Stimulated activated memory B cell treated with anti-CD40 and anti-IgM and Interleukin-4, amounts not matched to agents 10 μg/mL and 1 μg/mL and 100 μg/mL, for 72 hours (primary cell): ENCODE results near the gene CP.
"Not testable (repeated sequence)": the region's sequence is repeated elsewhere in the genome, so short reads cannot be mapped to it uniquely, and the experiment has no call there.

Experiments used
- ATAC-seq: fragments of 150-1000 bp; cut with Tn5 transposase; 2 replicates; pipeline ENCODE4 v1.10.0; 2021
- H3K27ac Mint-ChIP-seq: one replicate; pipeline ENCODE4 v1.8.0; 2022; ENCODE audit warnings: mild to moderate bottlenecking, mixed read lengths
- H3K27me3 Mint-ChIP-seq: one replicate; pipeline ENCODE4 v1.8.0; 2022; ENCODE audit warnings: mixed read lengths
- H3K36me3 Mint-ChIP-seq: one replicate; pipeline ENCODE4 v1.8.0; 2022; ENCODE audit warnings: mixed read lengths
- H3K4me1 Mint-ChIP-seq: one replicate; pipeline ENCODE4 v1.8.0; 2022; ENCODE audit warnings: mixed read lengths
- H3K4me3 Mint-ChIP-seq: one replicate; pipeline ENCODE4 v1.8.0; 2022; ENCODE audit warnings: mild to moderate bottlenecking, moderate library complexity, mixed read lengths
- H3K9me3 Mint-ChIP-seq: one replicate; pipeline ENCODE4 v1.8.0; 2022; ENCODE audit warnings: mixed read lengths

The CP gene

GRCh38 chr3:149238268-149238667 lies 16.6 kb upstream of the CP start:
- not testable (repeated sequence) for H3K36me3 Mint-ChIP-seq

DNA sequence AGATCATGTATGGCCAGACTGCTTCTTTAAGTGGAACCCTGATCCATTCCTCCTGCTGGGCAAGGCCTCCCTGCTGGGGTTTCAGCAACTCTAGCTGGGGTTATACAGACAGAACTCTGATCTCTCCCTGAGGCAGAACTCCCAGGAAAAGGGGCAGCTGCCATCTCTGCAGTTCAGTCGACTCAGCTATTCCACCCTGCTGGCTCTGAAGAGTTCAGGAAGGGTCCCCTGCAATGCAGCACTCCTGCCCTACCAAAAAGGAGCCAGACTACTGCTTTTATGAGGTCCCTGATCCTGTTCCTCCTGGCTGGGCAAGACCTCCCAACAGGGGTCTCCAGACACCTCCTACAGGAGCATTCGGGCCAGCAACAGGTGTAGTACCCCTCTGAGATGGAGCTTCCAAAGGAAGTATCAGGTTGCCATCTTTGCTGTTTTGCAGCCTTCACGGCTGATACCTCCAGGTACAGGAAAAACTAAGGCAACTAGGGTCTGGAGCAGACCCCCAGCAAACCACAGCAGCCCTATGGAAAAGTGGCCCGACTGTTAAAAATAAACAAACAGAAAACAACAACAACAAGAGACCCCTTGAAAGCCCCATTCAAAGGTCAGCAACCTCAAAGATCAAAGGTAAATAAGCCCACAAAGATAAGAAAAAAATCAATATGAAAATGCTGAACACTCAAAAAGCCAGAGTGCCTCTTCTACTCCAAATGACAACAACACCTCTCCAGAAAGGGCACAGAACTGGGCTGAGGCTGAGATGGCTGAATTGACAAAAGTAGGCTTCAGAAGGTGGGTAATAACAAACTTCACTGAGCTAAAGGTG lies 14.2 kb upstream of the CP start:
- no peaks in the 10 kb centered on the region for H3K9me3 Mint-ChIP-seq
- ATAC-seq = no peak
- no peaks in the 10 kb centered on the region for H3K4me1 Mint-ChIP-seq
- H3K4me3 Mint-ChIP-seq = no peak overlapping the region
- no peaks in the 10 kb centered on the region for H3K36me3 Mint-ChIP-seq
- H3K27me3 Mint-ChIP-seq = no peaks in the 10 kb centered on the region
- no peak overlapping the region for H3K27ac Mint-ChIP-seq

More at GRCh38 chr3:149238268-149238667, 16.6 kb upstream of the CP start:
- not testable (repeated sequence) for ATAC-seq, H3K4me1 Mint-ChIP-seq, H3K27ac Mint-ChIP-seq, H3K4me3 Mint-ChIP-seq, H3K27me3 Mint-ChIP-seq, H3K9me3 Mint-ChIP-seq

DNA sequence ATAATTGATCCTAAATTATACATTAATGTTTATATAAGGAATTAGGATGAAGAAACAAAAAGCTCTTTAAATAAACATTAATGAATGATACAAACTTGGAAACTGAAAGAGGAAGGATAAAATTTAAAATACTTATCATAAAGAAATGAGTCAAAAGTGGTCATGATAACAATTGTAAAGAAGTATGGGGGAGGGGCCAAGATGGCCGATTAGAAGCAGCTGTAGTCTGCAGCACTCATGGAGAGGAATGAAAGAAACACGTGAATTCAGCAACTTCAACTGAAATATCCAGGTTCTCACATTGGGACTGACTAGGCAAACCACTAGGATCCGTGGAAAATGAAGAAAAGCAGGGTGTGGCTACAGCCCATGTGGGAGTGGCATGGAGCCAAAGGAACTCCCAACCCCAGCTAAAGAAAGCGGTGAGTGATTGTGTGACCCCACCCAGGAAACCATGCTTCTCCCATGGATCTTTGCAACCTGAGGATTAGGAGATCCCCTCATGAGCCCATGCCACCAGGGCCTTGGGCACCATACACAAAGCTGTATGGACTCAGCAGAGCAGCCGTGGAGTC lies 13.1 kb upstream of the CP start:
- Mint-ChIP-seq H3K9me3 (no peaks in the 10 kb centered on the region), H3K4me1 (no peaks in the 10 kb centered on the region), H3K4me3 (no peak overlapping the region), H3K27me3 (no peaks in the 10 kb centered on the region), H3K27ac (no peak overlapping the region), H3K36me3 (no peaks in the 10 kb centered on the region)
- no peak for ATAC-seq

GRCh38 chr3:149233323-149233722 lies 11.7 kb upstream of the CP start:
- H3K36me3 Mint-ChIP-seq = no peaks in the 10 kb centered on the region
- H3K9me3 Mint-ChIP-seq = no peaks in the 10 kb centered on the region
- H3K4me3 Mint-ChIP-seq = no peak overlapping the region
- H3K27ac Mint-ChIP-seq = no peak overlapping the region
- no peak for ATAC-seq
- no peaks in the 10 kb centered on the region for H3K4me1 Mint-ChIP-seq
- no peaks in the 10 kb centered on the region for H3K27me3 Mint-ChIP-seq

GRCh38 chr3:149231871-149232270 lies 10.2 kb upstream of the CP start:
- no peak for ATAC-seq

DNA sequence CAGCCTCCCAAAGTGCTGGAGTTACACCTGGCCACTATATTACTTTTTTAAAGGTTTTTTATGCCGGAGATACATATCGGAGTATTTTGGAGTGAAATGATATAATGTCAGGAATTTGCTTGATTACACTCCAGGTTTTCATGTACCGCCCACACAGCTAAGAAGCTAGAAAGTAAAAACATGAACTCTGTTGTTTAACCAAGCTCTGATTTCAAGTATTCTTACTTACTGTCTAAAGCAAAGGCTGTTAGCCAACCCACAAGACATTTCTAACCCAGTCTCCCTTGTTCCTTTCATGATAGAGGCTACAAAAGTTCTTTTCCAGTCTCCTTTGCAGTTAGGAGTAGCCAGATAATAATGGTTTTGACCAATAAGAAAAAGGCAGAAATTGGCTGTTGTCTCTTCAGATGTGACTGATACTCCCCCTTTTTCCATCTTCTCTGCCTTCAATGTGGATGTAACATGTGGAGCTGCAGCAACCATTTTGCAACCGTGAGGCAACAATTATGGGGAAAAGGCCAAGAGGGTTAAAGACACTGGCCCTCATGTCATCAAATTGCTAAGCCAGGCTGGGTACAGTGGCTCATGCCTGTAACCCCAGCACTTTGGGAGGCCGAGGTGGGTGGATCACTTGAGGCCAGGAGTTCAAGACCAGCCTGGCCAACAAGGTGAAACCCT lies 6.1 kb upstream of the CP start:
- no peak overlapping the region for H3K4me3 Mint-ChIP-seq
- H3K27ac Mint-ChIP-seq = no peak overlapping the region
- H3K36me3 Mint-ChIP-seq = no peaks in the 10 kb centered on the region
- H3K9me3 Mint-ChIP-seq = no peaks in the 10 kb centered on the region
- H3K4me1 Mint-ChIP-seq = peaks cover 23% of the 10 kb centered on the region
- no peak for ATAC-seq
- no peaks in the 10 kb centered on the region for H3K27me3 Mint-ChIP-seq

More at GRCh38 chr3:149231871-149232270, 10.2 kb upstream of the CP start:
- no peaks in the 10 kb centered on the region for H3K36me3 Mint-ChIP-seq
- no peak overlapping the region for H3K27ac Mint-ChIP-seq
- H3K4me1 Mint-ChIP-seq = no peaks in the 10 kb centered on the region
- no peaks in the 10 kb centered on the region for H3K9me3 Mint-ChIP-seq
- no peak overlapping the region for H3K4me3 Mint-ChIP-seq
- no peaks in the 10 kb centered on the region for H3K27me3 Mint-ChIP-seq

GRCh38 chr3:149226776-149227175 lies 5.1 kb upstream of the CP start:
- Mint-ChIP-seq H3K27me3 (no peaks in the 10 kb centered on the region), H3K36me3 (no peaks in the 10 kb centered on the region), H3K4me3 (no peak overlapping the region), H3K9me3 (no peaks in the 10 kb centered on the region), H3K4me1 (peaks cover 23% of the 10 kb centered on the region), H3K27ac (no peak overlapping the region)
- no peak for ATAC-seq

GRCh38 chr3:149224736-149225594 lies 3.3 kb upstream of the CP start:
- H3K36me3 Mint-ChIP-seq = no peaks in the 10 kb centered on the region
- peak overlapping the region; percentile 74 for H3K4me3 Mint-ChIP-seq
- H3K27ac Mint-ChIP-seq = peak overlapping the region; percentile 66
- ATAC-seq = peak; percentile 91
- peaks cover 23% of the 10 kb centered on the region for H3K4me1 Mint-ChIP-seq
- no peaks in the 10 kb centered on the region for H3K27me3 Mint-ChIP-seq
- H3K9me3 Mint-ChIP-seq = no peaks in the 10 kb centered on the region

DNA sequence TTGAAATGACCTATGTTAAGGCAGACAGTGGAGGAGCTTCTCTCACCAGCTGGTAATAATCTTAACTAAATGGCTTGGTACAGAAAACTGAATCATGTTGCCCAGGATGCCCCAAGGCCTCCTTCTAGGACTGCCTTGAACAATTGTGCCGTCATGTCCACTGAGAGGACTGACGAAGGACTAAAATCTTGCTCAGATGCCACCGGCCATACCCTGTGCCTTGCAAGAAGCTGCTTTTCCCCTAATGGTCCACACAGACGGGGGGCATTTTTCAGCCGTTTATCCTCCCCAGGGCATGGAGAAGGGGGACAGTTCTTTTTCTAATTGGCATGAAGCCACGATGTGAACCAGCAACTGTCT lies 1.8 kb upstream of the CP start:
- Mint-ChIP-seq H3K27me3 (no peaks in the 10 kb centered on the region), H3K9me3 (peaks cover 3% of the 10 kb centered on the region), H3K4me1 (peaks cover 23% of the 10 kb centered on the region), H3K36me3 (no peaks in the 10 kb centered on the region), H3K4me3 (no peak overlapping the region), H3K27ac (peak overlapping the region; percentile 66)
- no peak for ATAC-seq

GRCh38 chr3:149219380-149220121 lies 2.1 kb downstream of the CP start:
- H3K4me3 Mint-ChIP-seq, H3K4me1 Mint-ChIP-seq, H3K36me3 Mint-ChIP-seq, H3K27ac Mint-ChIP-seq, H3K9me3 Mint-ChIP-seq, ATAC-seq, H3K27me3 Mint-ChIP-seq: not testable (repeated sequence)

DNA sequence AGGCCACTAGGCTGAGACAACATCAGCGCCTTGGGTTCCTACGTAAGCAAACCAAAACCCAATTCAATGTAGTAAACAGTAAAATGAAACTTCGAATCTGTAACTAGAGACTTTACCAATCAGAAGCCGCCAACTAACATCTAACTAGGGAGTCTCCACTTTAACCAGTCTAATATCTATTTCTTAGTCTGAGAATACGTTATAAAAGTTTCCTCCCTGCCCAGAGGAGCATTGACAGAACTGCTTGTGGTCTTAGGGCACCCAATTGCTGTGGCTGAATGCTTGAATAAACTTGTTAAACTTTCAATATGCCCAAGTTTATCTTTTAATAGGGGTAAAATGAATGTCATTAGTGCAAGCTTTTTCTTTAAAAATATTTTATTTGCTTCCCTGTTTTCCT lies 4.3 kb downstream of the CP start:
- H3K4me1 Mint-ChIP-seq = no peaks in the 10 kb centered on the region

GRCh38 chr3:149216193-149216869 lies 5.3 kb downstream of the CP start:
- Mint-ChIP-seq H3K4me3 (no peak overlapping the region), H3K27me3 (no peaks in the 10 kb centered on the region), H3K27ac (no peak overlapping the region), H3K9me3 (peaks cover 3% of the 10 kb centered on the region), H3K36me3 (no peaks in the 10 kb centered on the region), H3K4me1 (no peaks in the 10 kb centered on the region)
- no peak for ATAC-seq

More for the DNA sequence above, 4.3 kb downstream of the CP start:
- Mint-ChIP-seq H3K27me3 (no peaks in the 10 kb centered on the region), H3K9me3 (peaks cover 3% of the 10 kb centered on the region), H3K4me3 (no peak overlapping the region), H3K36me3 (no peaks in the 10 kb centered on the region), H3K27ac (no peak overlapping the region)
- no peak for ATAC-seq

DNA sequence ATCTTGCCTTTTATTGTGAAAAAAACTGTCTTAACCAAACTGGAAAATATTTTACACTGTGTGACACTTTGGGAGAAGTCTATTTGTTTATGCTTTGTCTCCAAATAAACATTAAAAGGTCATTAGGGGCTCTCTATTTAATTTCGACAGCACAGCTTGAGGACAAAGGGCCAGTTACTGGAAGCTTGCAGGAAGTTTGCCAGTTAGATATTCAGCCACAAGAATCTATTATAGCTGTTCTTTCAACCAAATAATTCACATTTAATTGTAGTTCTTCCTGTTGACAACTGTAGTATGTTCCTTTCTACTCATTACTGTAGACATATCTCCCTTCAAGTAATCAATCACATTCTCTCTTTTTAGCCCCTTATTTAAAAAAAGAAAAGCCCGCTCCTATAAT lies 6.1 kb downstream of the CP start:
- Mint-ChIP-seq H3K9me3 (peaks cover 3% of the 10 kb centered on the region), H3K27ac (no peak overlapping the region), H3K36me3 (no peaks in the 10 kb centered on the region), H3K4me1 (no peaks in the 10 kb centered on the region), H3K4me3 (no peak overlapping the region), H3K27me3 (no peaks in the 10 kb centered on the region)
- ATAC-seq = no peak

DNA sequence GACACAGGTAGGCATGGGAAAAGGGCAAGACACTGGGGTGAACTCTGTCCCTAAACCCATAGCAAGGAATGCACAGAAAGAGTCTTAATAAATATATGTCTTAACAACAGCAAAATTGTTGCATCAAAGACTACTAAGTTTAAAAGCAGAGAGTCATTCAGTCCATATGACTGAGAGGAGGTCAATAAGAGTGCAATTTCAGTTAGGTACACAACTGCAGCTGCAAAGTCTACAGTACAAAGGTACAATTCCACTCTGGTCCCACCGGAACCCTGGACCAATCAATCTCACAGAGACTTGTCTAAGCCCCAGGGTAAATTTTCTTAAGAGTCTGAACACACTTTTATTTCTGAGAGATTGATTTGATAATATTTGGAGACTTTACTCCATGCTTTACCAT lies 6.9 kb downstream of the CP start:
- H3K4me3 Mint-ChIP-seq = no peak overlapping the region
- H3K27ac Mint-ChIP-seq = no peak overlapping the region
- no peak for ATAC-seq
- no peaks in the 10 kb centered on the region for H3K27me3 Mint-ChIP-seq
- H3K4me1 Mint-ChIP-seq = no peaks in the 10 kb centered on the region
- no peaks in the 10 kb centered on the region for H3K36me3 Mint-ChIP-seq
- H3K9me3 Mint-ChIP-seq = peaks cover 3% of the 10 kb centered on the region
